Measurements from ENCODE around the gene PLXNB2.

DNA sequence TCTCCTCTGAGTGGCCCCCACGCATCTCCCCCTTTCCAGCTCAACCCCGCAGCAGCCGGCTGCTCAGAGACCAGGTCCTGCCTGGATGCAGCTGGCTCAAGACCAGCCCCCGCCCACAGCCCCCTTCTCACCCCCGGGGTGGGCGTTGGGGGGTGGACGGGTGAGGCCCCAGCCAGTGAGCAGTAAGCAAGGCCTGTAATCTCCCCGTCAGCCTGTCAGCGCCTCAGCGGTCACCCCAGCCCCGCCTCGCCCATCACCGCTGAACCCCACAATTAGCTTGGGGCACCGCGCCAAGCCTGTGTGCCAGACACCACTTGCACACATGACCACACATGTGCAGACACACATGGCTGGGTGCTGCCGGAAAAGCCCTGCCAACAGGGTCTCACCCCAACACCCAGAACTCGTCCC, 5.9 kb downstream of the PLXNB2 start:
- no peak for TF ChIP-seq CTCF (IDR thresholded peaks at IDR 0.05; ENCODE audit: low read depth, low read length)
- TF ChIP-seq EZH2phosphoT487 (IDR thresholded peaks at IDR 0.05; ENCODE audit: low read depth): no peak

All from OCI-LY3 (cell line).